ENCODE results near the gene HIVEP3. TPM values are rescaled to one million over a fixed set of nuclear protein-coding genes. Genes with fewer than 3 reads are reported as not detected.
"Not testable (repeated sequence)": the region's sequence is repeated elsewhere in the genome, so short reads cannot be mapped to it uniquely, and the experiment has no call there.

Gene HIVEP3
- total RNA-seq, 2 donors from 2014 or later, result 4.7 to 5.8 TPM

DNA sequence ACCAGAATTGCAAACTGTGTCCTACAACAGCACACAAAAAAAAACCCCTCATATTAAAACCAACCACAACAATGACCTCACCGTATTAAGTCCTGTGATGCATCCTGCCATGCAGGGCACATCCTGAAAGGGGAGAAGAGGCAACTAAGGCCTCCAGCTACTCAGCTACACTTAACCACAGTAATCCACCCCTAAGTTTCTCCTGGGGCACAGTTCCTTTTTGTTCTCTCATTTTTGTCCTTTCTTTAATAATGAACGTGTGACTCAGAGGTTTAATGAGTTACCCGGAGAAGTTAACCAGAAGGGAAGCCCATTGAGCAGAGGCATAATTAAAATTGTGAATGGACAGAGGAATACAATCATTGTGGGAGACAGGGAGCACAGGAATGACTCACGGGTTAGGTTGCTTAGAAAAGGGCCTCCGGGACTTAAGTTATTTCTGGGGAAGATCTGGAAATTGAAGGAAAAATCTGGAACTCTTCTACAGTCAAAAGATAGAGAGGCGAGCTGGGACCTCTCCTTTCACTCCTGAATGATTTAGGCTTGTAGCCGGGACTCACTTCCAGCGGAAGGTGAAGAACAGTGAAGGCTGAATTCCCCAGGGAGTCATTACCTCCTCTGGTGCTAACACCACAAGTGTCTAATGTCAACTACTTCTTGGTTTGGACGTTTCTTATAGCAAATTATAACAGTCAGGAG, 36.9 kb upstream of the HIVEP3 start:
- Histone ChIP-seq H3K27ac (no peak overlapping the region), H3K27me3 (no peaks in the 10 kb centered on the region), H3K4me1 (peaks cover 0 to 4% of the 10 kb centered on the region in 2 donors), H3K4me3 (no peak overlapping the region), H3K36me3 (no peaks in the 10 kb centered on the region), H3K9me3 (no peaks in the 10 kb centered on the region)
- no peak for DNase-seq (ENCODE audit: low spot score)
- TF ChIP-seq, protein P1, sequence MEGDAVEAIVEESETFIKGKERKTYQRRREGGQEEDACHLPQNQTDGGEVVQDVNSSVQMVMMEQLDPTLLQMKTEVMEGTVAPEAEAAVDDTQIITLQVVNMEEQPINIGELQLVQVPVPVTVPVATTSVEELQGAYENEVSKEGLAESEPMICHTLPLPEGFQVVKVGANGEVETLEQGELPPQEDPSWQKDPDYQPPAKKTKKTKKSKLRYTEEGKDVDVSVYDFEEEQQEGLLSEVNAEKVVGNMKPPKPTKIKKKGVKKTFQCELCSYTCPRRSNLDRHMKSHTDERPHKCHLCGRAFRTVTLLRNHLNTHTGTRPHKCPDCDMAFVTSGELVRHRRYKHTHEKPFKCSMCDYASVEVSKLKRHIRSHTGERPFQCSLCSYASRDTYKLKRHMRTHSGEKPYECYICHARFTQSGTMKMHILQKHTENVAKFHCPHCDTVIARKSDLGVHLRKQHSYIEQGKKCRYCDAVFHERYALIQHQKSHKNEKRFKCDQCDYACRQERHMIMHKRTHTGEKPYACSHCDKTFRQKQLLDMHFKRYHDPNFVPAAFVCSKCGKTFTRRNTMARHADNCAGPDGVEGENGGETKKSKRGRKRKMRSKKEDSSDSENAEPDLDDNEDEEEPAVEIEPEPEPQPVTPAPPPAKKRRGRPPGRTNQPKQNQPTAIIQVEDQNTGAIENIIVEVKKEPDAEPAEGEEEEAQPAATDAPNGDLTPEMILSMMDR (IDR thresholded peaks at IDR 0.05), result no peak

DNA sequence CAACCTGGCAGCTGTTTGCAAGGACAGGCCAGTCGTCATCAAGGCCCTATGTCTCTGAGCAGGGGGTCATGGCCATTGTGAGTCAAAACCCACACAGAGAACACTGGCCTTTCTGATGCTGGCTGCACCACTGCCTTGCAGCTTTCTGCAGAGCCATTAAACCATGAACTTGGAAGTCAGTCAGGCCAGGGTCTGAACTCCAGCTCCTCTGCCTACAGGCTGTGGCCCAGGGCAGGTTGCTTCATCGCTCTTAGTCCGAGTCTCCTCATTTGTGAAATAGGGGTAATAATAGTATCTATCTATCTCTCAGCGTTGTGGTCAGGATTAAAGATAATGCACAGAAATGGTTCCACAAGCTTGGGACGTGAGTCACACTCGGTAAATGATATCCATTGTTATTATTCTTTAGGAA, 35.8 kb upstream of the HIVEP3 start:
- DNase-seq (ENCODE audit: low spot score), result no peak
- TF ChIP-seq, protein P1 (IDR thresholded peaks at IDR 0.05), result no peak
- Histone ChIP-seq H3K4me3 (no peak overlapping the region), H3K27me3 (no peaks in the 10 kb centered on the region), H3K36me3 (no peaks in the 10 kb centered on the region), H3K9me3 (no peaks in the 10 kb centered on the region), H3K27ac (no peak overlapping the region), H3K4me1 (peaks cover 0 to 4% of the 10 kb centered on the region in 2 donors)

DNA sequence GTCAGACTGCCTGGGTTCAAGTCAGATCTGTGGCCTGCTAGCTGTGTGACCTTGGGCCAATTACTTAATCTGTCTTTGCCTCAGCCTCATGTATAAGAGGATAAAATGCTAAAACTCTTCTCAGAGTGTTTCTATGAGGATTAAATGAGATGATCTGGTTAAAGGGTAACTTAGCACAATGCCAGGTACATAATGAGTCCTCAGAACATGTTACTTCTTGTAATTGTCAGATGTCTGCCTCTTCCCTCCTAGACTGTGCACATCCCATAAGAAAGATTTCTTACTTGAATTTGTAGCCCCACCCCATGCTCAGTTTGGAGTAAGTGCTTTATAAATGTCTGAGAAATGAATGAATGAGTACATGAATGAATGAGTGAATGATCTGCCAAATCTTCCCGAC, 34.6 kb upstream of the HIVEP3 start:
- no peak overlapping the region for H3K4me3 ChIP-seq
- no peaks in the 10 kb centered on the region for H3K9me3 ChIP-seq
- H3K27me3 ChIP-seq, result no peaks in the 10 kb centered on the region
- no peak overlapping the region for H3K27ac ChIP-seq
- TF ChIP-seq, protein P1 (IDR thresholded peaks at IDR 0.05), result no peak
- peaks cover 0 to 4% of the 10 kb centered on the region in 2 donors for H3K4me1 ChIP-seq
- no peak for DNase-seq (ENCODE audit: low spot score)
- no peaks in the 10 kb centered on the region for H3K36me3 ChIP-seq

DNA sequence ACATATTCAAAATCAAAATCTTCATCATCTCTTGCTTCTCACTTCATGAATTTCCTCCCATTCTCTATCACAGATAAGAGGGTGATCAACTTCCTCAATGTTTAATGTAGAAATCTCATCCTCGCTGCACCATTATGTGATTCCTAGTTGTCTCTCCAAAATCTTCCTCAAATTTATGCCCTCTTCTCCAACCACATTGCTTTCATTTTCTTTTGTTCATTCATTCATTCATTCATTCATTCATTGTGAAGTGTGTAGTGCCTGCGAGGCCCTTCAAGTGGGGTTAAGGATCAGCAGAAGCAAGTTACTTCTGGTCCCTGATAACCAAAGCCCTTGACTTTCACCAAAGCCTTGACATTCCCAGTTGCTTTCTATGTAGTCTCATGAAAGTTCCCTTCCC, 33.5 kb upstream of the HIVEP3 start:
- no peaks in the 10 kb centered on the region for H3K27me3 ChIP-seq
- no peaks in the 10 kb centered on the region for H3K36me3 ChIP-seq
- TF ChIP-seq, protein P1 (IDR thresholded peaks at IDR 0.05), result no peak
- peaks cover 0 to 4% of the 10 kb centered on the region in 2 donors for H3K4me1 ChIP-seq
- DNase-seq (ENCODE audit: low spot score), result no peak
- no peaks in the 10 kb centered on the region for H3K9me3 ChIP-seq
- no peak overlapping the region for H3K27ac ChIP-seq
- no peak overlapping the region for H3K4me3 ChIP-seq

DNA sequence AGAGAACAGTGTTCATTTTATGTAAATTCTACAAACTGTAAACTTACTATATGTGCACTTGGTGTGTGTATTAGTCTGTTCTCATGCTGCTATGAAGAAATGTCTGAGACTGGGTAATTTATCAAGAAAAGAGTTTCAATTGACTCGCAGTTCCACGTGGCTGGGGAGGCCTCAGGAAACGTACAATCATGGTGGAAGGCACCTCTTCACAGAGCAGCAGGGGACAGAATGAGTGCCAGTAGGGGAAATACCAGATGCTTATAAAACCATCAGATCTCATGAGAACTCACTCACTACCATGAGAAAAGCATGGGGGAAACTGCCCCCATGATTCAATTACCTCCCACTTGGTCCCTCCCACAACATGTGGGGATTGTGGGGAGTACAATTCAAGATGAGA, 32.8 kb upstream of the HIVEP3 start:
- H3K36me3 ChIP-seq; DNase-seq (ENCODE audit: low spot score); H3K27me3 ChIP-seq; H3K4me3 ChIP-seq; H3K27ac ChIP-seq; H3K9me3 ChIP-seq; H3K4me1 ChIP-seq: not testable (repeated sequence)

DNA sequence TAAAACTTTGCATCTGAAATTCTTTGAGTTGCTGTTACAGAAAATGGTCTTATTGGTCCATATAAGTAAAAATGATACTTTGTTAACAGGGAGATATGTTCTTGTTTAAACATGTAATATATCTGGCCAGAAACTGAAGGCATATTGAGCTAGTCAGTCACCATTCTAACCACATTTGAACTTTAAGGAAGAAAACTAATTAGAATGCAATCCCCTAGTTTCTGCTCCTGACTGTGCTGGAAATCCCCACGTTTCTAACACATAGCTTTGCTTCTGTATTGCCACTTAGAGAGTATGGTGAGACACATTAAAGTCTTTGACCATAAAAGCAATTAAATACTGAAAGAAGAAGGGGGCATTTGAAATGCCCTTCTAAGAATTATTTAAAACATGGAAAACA, 32.1 kb upstream of the HIVEP3 start:
- TF ChIP-seq, protein P1 (IDR thresholded peaks at IDR 0.05), result no peak

DNA sequence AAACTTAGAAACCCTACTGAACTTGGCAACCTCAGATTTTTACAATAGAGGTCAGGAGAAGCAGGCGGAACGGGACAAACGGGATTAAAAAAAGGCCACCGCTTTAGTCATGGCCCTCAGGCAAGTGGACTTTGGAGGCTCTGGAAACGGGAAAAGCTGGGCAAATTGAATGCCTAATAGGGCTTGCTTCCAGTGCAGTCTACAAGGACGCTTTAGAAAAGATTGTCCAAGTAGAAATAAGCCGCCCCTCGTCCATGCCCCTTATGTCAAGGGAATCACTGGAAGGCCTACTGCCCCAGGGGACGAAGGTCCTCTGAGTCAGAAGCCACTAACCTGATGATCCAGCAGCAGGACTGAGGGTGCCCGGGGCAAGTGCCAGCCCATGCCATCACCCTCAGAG, 27.2 kb upstream of the HIVEP3 start:
- H3K9me3 ChIP-seq; H3K36me3 ChIP-seq; H3K4me3 ChIP-seq; H3K27me3 ChIP-seq; H3K27ac ChIP-seq; H3K4me1 ChIP-seq; DNase-seq (ENCODE audit: low spot score): not testable (repeated sequence)

More for the DNA sequence above, 32.1 kb upstream of the HIVEP3 start:
- no peak overlapping the region for H3K27ac ChIP-seq
- DNase-seq (ENCODE audit: low spot score), result no peak
- no peaks in the 10 kb centered on the region for H3K9me3 ChIP-seq
- no peak overlapping the region for H3K4me3 ChIP-seq
- H3K4me1 ChIP-seq, result peaks cover 0 to 4% of the 10 kb centered on the region in 2 donors
- no peaks in the 10 kb centered on the region for H3K27me3 ChIP-seq
- no peaks in the 10 kb centered on the region for H3K36me3 ChIP-seq

Data from right atrium auricular region (tissue), 2 donors.